Epithelial cell of esophagus (primary cell): ENCODE results near the gene ARL3.

ENCODE experiments used
- DNase-seq: peaks from one replicate; pipeline ENCODE4 v3.0.0; 2010; ENCODE audit warnings: low read depth
- H3K4me3 ChIP-seq: 2 replicates; pipeline ENCODE4 v1.5.1; 2011; ENCODE audit warnings: mild to moderate bottlenecking, low read length, control low read depth
- TF ChIP-seq, protein P1 (sequence below): IDR thresholded peaks from 2 replicates; pipeline ENCODE4 v1.5.1; 2011; ENCODE audit warnings: low read depth, mild to moderate bottlenecking, low read length, control low read depth, inconsistent platforms; ENCODE audit not compliant: insufficient read depth; ENCODE audit errors: missing control alignments

The ARL3 gene

GRCh38 chr10:102635377-102635776, 78.8 kb downstream of the ARL3 start:
- DNase-seq, result no peak
- no peak overlapping the region for H3K4me3 ChIP-seq
- TF ChIP-seq, protein P1, sequence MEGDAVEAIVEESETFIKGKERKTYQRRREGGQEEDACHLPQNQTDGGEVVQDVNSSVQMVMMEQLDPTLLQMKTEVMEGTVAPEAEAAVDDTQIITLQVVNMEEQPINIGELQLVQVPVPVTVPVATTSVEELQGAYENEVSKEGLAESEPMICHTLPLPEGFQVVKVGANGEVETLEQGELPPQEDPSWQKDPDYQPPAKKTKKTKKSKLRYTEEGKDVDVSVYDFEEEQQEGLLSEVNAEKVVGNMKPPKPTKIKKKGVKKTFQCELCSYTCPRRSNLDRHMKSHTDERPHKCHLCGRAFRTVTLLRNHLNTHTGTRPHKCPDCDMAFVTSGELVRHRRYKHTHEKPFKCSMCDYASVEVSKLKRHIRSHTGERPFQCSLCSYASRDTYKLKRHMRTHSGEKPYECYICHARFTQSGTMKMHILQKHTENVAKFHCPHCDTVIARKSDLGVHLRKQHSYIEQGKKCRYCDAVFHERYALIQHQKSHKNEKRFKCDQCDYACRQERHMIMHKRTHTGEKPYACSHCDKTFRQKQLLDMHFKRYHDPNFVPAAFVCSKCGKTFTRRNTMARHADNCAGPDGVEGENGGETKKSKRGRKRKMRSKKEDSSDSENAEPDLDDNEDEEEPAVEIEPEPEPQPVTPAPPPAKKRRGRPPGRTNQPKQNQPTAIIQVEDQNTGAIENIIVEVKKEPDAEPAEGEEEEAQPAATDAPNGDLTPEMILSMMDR, result no peak

- peak; percentile 80 for DNase-seq
- TF ChIP-seq, protein P1, result no peak
- H3K4me3 ChIP-seq, result no peak overlapping the region
These were observed 79.5 kb downstream of the ARL3 start for GRCh38 chr10:102634686-102635085.

DNA sequence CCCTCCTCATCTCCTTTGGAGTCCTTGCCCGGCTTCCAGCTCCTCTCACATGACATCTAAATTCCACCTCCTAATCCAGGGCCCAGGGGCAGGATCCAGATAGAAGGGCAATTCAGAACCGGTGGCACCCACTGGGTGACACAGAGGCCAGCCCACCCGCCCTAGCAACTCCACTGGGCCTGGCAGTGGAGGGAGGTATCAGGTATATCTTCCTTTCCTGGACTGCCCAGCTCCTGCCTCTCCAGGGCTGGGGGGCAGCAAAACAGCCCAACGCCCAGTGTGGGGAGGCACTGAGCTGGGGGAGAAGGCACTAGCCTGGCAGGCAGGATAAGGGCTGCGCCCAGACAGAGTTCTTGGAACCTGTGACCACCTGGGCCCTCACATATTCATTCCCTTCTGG, 80.3 kb downstream of the ARL3 start:
- TF ChIP-seq, protein P1, result no peak
- DNase-seq, result no peak
- H3K4me3 ChIP-seq, result no peak overlapping the region

GRCh38 chr10:102633287-102633686, 80.9 kb downstream of the ARL3 start:
- TF ChIP-seq, protein P1, result no peak
- peak; percentile 36 for DNase-seq
- H3K4me3 ChIP-seq, result no peak overlapping the region

GRCh38 chr10:102632394-102633111, 81.6 kb downstream of the ARL3 start:
- TF ChIP-seq, protein P1, result no peak
- no peak for DNase-seq
- H3K4me3 ChIP-seq, result no peak overlapping the region

- no peak overlapping the region for H3K4me3 ChIP-seq
- TF ChIP-seq, protein P1, result no peak
- DNase-seq, result no peak
These were observed 82.4 kb downstream of the ARL3 start for GRCh38 chr10:102631525-102632393.
